ENCODE data around the gene CYCS.

- TF ChIP-seq YY1 (IDR thresholded peaks at IDR 0.05; ENCODE audit: insufficient read depth, insufficient read length) (no peak), ZNF274 (IDR thresholded peaks at IDR 0.05; ENCODE audit: low read depth, low read length) (no peak)
Measured at GRCh38 chr7:25118048-25118753, 6.9 kb downstream of the CYCS start.
